HG02870 (cell line): ENCODE measurements around the gene HTATIP2.
"Not testable (repeated sequence)": the region's sequence is repeated elsewhere in the genome, so short reads cannot be mapped to it uniquely, and the experiment has no call there.

Experiments
- ATAC-seq: cut with Tn5 transposase; IDR thresholded peaks from one replicate; pipeline ENCODE4 v1.9.1; 2021; ENCODE audit warnings: mild to moderate bottlenecking, moderate library complexity; ENCODE audit not compliant: unreplicated experiment

HTATIP2 gene

GRCh38 chr11:20363500-20364340 is at the start of gene HTATIP2:
HTATIP2 (plus strand) TSS chr11:20363714; CDS start chr11:20364238, 524 bp downstream.
- ATAC-seq: peak; percentile 92

- no peak for ATAC-seq
Observed at GRCh38 chr11:20315800-20316199, 47.7 kb upstream of the HTATIP2 start.

GRCh38 chr11:20321177-20321576 is 42.3 kb upstream of the HTATIP2 start:
- ATAC-seq: no peak

- ATAC-seq: no peak
Observed at GRCh38 chr11:20327377-20327935, 36.1 kb upstream of the HTATIP2 start.

DNA sequence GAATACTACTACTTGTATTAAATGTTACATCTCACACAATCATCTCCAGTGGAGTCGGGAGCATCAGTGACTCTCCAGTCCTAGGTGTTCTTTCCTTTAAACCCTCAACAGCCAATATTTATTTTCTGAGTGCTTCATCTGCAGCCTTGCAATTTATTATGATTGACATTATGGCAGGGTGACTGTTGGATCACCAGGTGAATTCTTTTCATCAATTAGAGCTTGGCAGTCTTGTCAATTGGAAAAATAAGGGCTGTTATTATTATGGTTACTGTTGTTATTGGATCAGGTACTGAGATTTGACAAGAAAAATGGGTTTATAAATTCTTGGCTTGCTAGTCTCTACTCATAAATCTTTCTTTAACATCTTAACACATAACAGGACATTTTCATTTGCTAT is 27.5 kb upstream of the HTATIP2 start:
- ATAC-seq: no peak

DNA sequence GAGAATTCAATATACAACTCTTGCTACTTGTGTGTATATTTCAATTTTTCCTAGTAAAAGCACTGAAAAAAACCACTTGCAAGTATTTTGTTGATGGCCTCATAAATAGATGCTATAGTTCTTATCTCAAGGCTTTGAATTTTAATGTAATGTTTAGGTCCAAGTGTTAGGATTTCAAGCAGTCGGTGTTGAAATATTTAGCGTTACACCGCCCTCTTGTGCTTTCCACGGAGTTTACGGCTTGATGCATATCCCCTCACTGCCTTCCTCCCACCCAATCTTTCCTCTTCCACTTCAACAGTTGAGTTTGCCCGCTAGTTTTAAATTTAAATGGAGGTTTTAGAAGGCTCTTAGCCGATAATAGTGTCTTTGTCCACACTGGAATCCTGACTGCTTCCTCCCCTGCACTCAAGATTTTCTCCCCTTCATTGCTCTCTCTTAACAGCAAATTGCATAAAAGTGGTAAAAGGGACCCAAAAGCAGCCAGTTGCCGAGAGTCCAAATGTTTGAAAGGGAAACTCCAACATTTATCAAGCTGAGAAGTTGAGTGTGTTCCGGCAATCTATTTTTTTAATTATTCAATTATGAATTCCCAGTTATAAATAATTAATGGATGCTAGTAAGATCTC is 25.9 kb upstream of the HTATIP2 start:
- no peak for ATAC-seq

DNA sequence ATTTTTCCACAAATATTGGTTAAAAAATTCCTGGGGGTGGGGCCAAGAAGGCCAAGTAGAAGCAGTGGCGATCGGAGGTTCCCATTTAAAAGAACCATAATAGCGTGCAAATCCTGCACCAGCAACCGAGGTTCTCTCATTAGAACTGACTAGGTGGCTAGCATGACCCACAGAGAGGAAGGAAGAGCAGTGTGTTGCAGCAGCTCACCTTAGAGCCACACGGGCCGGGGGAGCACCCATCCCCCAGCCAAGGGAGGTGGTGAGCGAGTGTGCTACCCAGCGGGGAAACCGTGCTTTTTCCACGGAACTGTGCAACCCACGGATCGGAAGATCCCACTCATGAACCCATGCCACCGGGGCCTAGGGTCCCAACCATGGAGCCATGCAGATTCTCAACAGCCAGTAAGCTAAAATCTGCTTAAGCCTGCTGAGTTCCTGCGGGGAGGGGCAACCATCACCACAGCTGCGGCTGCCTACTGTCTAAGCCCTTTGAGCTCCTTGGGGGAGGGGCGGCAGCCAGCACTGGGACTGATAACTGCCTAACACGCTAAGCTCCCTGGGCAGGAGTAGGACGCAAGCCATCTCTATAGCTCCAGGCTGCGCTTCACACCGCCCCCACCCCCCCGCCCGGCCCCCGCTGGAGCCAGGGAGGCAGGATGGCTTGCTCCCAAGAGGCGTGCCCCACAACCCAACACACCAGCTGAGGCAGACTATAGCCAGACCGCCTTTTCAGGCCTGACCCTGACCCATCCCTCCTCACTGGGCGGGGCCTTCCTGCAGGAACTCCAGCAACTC is 21.0 kb upstream of the HTATIP2 start:
- ATAC-seq: no peak

DNA sequence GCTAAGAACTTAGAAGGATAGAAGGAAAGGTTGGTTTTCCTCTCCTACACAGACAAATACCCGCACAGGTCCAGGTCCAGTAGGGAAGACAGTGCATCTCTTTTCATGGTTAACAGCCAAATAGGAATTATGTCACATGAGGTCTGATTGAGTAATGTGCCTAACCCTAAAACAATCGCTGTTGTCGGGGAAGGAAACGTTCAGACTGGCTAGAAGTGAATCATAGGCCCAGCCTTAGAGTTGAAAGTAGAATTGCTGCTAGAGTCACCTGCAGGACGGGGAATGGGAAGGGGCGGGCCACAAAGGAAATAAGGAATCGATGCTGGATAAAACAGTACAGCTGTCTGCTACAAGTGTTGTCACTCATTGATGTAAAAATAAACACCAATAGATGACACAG is 12.4 kb upstream of the HTATIP2 start:
- no peak for ATAC-seq

GRCh38 chr11:20351751-20352262 is 11.7 kb upstream of the HTATIP2 start:
- no peak for ATAC-seq

- peak; percentile 37 for ATAC-seq
Observed at GRCh38 chr11:20353829-20354434, 9.6 kb upstream of the HTATIP2 start.

DNA sequence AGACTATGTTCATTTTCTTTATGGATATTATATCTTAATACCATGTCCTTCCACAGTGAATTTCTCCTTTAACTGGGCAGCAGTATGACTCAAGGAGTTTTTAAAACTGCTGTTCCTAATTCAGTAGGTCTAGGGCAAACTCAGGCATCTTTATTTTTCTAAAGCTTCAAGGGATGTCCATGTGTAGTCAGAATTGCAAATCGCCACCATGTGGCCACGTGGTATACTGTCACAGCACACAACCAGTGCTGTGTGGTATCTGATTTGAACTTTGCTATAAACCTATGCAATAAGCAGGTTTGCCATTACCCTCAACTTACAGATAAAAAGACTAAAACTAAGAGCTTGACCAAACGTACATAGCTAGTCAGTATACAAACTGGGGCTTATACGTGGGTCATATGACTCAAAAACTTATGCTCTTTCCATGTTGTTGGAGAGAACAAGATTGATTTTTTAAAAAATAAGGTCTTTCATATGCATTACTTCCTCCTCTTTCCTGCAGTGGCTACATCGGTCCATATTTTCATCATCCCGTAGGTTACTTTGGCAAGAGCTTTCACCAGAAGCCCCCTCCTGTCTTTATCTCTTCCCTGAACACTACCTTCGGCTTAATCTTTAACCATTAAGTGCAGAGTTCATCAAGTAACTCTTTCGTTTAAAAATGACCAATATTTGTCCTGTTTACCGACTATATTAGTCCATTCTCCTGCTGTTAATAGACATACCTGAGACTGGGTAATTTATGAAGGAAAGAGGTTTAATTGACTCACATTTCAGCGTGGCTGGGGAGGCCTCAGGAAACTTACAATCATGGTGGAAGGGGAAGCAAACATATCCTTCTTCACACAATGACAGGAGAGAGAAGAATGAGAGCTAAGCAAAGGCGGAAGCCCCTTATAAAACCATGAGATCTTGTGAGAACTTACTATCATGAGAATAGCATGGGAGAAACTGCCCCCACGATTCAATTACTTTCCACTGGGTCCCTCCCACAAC is 8.0 kb upstream of the HTATIP2 start:
- ATAC-seq: peak; percentile 77

- ATAC-seq: no peak
Observed at GRCh38 chr11:20357150-20357549, 6.4 kb upstream of the HTATIP2 start.

DNA sequence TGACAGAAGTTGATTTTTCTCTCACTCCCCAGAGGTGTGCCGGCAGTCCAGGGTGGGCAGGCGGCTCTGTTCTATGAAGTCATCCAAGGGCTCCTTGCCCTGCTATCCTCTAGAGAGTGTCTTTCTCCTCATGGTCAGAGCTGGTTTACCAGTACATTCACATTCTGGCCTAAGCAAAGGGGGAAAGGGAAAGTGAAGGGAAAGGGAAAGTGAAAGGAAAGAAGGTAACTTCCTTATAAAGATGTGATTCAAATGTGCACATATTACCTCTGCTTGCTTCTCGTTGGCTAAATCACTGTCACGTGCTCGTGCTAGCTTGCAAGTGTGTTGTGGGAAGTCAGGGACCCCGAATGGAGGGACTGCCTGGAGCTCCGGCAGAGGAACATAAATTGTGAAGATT is 2.9 kb upstream of the HTATIP2 start:
- ATAC-seq: no peak

DNA sequence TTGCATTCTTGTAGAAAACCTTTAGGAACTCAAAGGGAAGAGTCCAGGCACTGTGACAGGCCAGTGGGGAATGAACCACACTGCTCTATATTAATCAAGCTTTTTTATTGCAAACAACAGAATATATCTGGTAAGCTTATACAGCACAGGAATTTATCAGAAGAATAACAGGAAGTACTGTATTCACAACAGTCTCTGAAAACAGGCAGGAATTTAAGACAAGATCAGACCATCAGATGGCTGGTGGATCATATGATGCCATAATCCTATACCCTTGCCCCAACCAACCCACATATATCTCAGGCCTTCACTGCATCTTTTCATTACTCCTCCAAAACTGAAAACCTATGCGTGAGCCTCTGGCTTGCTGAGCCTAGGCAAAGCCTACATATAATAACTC is 1.0 kb upstream of the HTATIP2 start:
- no peak for ATAC-seq

DNA sequence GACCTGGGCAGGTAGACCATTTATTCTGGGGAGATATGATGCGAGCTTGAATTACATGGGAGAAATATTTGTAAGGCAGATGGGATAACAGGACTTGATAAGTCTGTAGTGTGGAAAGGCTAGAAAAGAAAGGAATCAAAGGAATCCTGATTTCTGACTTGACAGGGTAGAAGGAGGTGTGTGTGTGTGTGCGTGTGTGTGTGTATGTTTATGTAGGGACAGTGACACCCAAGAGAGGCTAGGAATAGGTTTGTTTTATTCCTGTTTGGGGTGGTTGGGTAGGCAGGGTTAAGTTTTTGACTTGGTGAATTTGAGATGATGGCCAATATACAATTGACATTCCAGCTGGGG is 390 bp upstream of the HTATIP2 start:
- ATAC-seq: peak; percentile 15

- peak; percentile 5 for ATAC-seq
Observed at GRCh38 chr11:20364341-20364792, 853 bp downstream of the HTATIP2 start.

- ATAC-seq: not testable (repeated sequence)
Observed at GRCh38 chr11:20365465-20365864, 2.0 kb downstream of the HTATIP2 start.

DNA sequence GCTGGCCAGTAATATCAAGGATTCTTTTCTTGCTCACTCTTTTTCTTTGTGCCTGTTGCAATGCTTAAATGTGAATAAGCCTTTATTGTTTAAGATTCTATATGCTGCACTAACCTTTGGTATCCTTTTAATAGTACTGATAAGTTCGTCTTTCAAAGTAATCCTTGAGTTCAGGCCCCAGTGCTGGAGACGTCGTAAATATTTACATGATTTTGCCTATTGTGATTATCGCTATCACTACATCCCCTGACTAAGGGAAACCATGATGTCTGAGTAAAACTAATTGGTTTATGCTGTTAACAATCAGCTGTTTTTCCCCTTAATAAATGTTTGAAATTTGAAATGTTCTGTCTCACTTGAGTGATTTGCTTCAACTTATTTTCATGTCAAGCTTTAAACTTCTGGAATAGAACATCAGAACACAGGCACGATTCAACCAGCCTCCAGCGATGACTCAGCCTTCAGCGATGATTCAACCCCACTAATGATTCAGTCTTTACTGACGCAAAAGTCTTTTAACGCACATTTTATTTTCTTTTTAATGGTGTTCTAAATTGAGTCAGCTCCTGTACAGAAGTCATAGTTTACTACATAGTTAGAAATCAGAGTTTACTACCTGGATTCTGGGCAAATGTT is 3.9 kb downstream of the HTATIP2 start:
- ATAC-seq: no peak

GRCh38 chr11:20368438-20368837 is 4.9 kb downstream of the HTATIP2 start:
- ATAC-seq: no peak
